ENCODE data around the gene TGFBR3.

TGFBR3 gene

GRCh38 chr1:91712981-91713841, 172.7 kb downstream of the TGFBR3 start:
- DNase-seq (ENCODE audit: low read depth in 2 of 2) = no peak

- no peak for DNase-seq (ENCODE audit: low read depth in 2 of 2)
These were observed 173.6 kb downstream of the TGFBR3 start for GRCh38 chr1:91712393-91712792.

GRCh38 chr1:91711504-91712247, 174.3 kb downstream of the TGFBR3 start:
- no peak for DNase-seq (ENCODE audit: low read depth in 2 of 2)

GRCh38 chr1:91710261-91710660, 175.7 kb downstream of the TGFBR3 start:
- no peak for DNase-seq (ENCODE audit: low read depth in 2 of 2)

GRCh38 chr1:91708691-91709090, 177.3 kb downstream of the TGFBR3 start:
- no peak for DNase-seq (ENCODE audit: low read depth in 2 of 2)

GRCh38 chr1:91707890-91708218, 178.1 kb downstream of the TGFBR3 start:
- no peak for DNase-seq (ENCODE audit: low read depth in 2 of 2)

GRCh38 chr1:91707114-91707889, 178.6 kb downstream of the TGFBR3 start:
- no peak for DNase-seq (ENCODE audit: low read depth in 2 of 2)

GRCh38 chr1:91706140-91706957, 179.6 kb downstream of the TGFBR3 start:
- no peak for DNase-seq (ENCODE audit: low read depth in 2 of 2)

GRCh38 chr1:91704746-91705145, 181.2 kb downstream of the TGFBR3 start:
- no peak for DNase-seq (ENCODE audit: low read depth in 2 of 2)

GRCh38 chr1:91703095-91703494, 182.9 kb downstream of the TGFBR3 start:
- DNase-seq (ENCODE audit: low read depth in 2 of 2) = no peak

- DNase-seq (ENCODE audit: low read depth in 2 of 2) = no peak
These were observed 184.5 kb downstream of the TGFBR3 start for GRCh38 chr1:91701472-91701869.

- DNase-seq (ENCODE audit: low read depth in 2 of 2) = peak; percentile 90 to 93
These were observed 185.0 kb downstream of the TGFBR3 start for GRCh38 chr1:91700771-91701471.

GRCh38 chr1:91700332-91700731, 185.6 kb downstream of the TGFBR3 start:
- DNase-seq (ENCODE audit: low read depth in 2 of 2) = peak; percentile 54 to 55

GRCh38 chr1:91699339-91699974, 186.5 kb downstream of the TGFBR3 start:
- peak; percentile 72 to 76 for DNase-seq (ENCODE audit: low read depth in 2 of 2)

- DNase-seq (ENCODE audit: low read depth in 2 of 2) = peak; percentile 69 to 77
These were observed 188.1 kb downstream of the TGFBR3 start for GRCh38 chr1:91697861-91698260.

GRCh38 chr1:91697416-91697815, 188.5 kb downstream of the TGFBR3 start:
- DNase-seq (ENCODE audit: low read depth in 2 of 2) = no peak

GRCh38 chr1:91696321-91696720, 189.6 kb downstream of the TGFBR3 start:
- DNase-seq (ENCODE audit: low read depth in 2 of 2) = no peak

GRCh38 chr1:91693557-91693956, 192.4 kb downstream of the TGFBR3 start:
- no peak for DNase-seq (ENCODE audit: low read depth in 2 of 2)

GRCh38 chr1:91691525-91691924, 194.4 kb downstream of the TGFBR3 start:
- no peak for DNase-seq (ENCODE audit: low read depth in 2 of 2)

Data from fibroblast of skin of left biceps (primary cell).